GM18507 (cell line): ENCODE results near the gene NGEF.
A peak's percentile ranks its signal among the peaks of the same experiment; 100 is the strongest.

Source experiments
- DNase-seq: peaks from one replicate; pipeline ENCODE4 v3.0.0; 2011; ENCODE audit warnings: low read depth; ENCODE audit not compliant: insufficient read length; ENCODE audit errors: extremely low spot score
- FAIRE-seq: peaks from 2 replicates; lab custom pipeline; 2011; peaks lifted over from hg19 to GRCh38; lab: Jason Lieb, UNC

NGEF gene

GRCh38 chr2:233047206-233047605 lies 34.1 kb upstream of the NGEF start:
- no peak for FAIRE-seq
- no peak for DNase-seq

- no peak for FAIRE-seq
- DNase-seq: no peak
Observed at GRCh38 chr2:233044974-233045605, 32.0 kb upstream of the NGEF start.

- FAIRE-seq: no peak
- no peak for DNase-seq
Observed at GRCh38 chr2:233042549-233042948, 29.5 kb upstream of the NGEF start.

- FAIRE-seq (no peak), DNase-seq (no peak)
Observed at GRCh38 chr2:233041722-233042323, 28.8 kb upstream of the NGEF start.

GRCh38 chr2:233040571-233040970 lies 27.5 kb upstream of the NGEF start:
- DNase-seq (no peak), FAIRE-seq (no peak)

- no peak for DNase-seq
- FAIRE-seq: no peak
Observed at GRCh38 chr2:233039846-233040530, 26.9 kb upstream of the NGEF start.

- FAIRE-seq: no peak
- DNase-seq: no peak
Observed at GRCh38 chr2:233039212-233039845, 26.3 kb upstream of the NGEF start.

- DNase-seq: no peak
Observed at GRCh38 chr2:233037078-233037477, 24.0 kb upstream of the NGEF start.

GRCh38 chr2:233036162-233036838 lies 23.2 kb upstream of the NGEF start:
- FAIRE-seq (no peak), DNase-seq (no peak)

More at GRCh38 chr2:233037078-233037477, 24.0 kb upstream of the NGEF start:
- no peak for FAIRE-seq

- FAIRE-seq (no peak), DNase-seq (no peak)
Observed at GRCh38 chr2:233035426-233036161, 22.5 kb upstream of the NGEF start.

- FAIRE-seq: no peak
- DNase-seq: no peak
Observed at GRCh38 chr2:233034091-233034882, 21.2 kb upstream of the NGEF start.

- FAIRE-seq (no peak), DNase-seq (no peak)
Observed at GRCh38 chr2:233033672-233034071, 20.6 kb upstream of the NGEF start.

- FAIRE-seq (no peak), DNase-seq (no peak)
Observed at GRCh38 chr2:233032551-233033320, 19.7 kb upstream of the NGEF start, which contains the start of gene NEU2. Gene NEU2, plus strand, starts transcription at chr2:233032672. Its CDS starts 0 bp downstream, at chr2:233032672.

GRCh38 chr2:233031556-233032500 lies 18.8 kb upstream of the NGEF start:
- FAIRE-seq (no peak), DNase-seq (no peak)

- FAIRE-seq (no peak), DNase-seq (no peak)
Observed at GRCh38 chr2:233029321-233029720, 16.3 kb upstream of the NGEF start.

- FAIRE-seq: peak; percentile 18
- no peak for DNase-seq
Observed at GRCh38 chr2:233026198-233026813, 13.2 kb upstream of the NGEF start.
